HepG2 (cell line): ENCODE measurements around the gene IHH. TPM values are rescaled to one million over a fixed set of nuclear protein-coding genes. Genes with fewer than 3 reads are reported as not detected.

Experiments used
- FOXO1 ChIP-seq: sonication (generic); formaldehyde crosslinking; IDR thresholded peaks from 2 replicates; pipeline ENCODE4 v1.4.0; 2020; ENCODE audit warnings: missing genetic modification reagents
- HNF1B ChIP-seq: sonication (generic); formaldehyde crosslinking; IDR thresholded peaks from 2 replicates; pipeline ENCODE4 v1.5.1; 2020; ENCODE audit warnings: mild to moderate bottlenecking, moderate library complexity, missing genetic modification reagents
- MTA1 ChIP-seq: sonication (generic); formaldehyde crosslinking; IDR thresholded peaks from 2 replicates; pipeline ENCODE4 v1.4.0; 2020; ENCODE audit warnings: missing genetic modification reagents, mild to moderate bottlenecking, borderline replicate concordance
- NR2C2 ChIP-seq: sonication (generic); formaldehyde crosslinking; IDR thresholded peaks from 2 replicates; pipeline ENCODE4 v1.4.0; 2020; ENCODE audit warnings: missing genetic modification reagents, mild to moderate bottlenecking, moderate library complexity, borderline replicate concordance
- RARA ChIP-seq: IDR thresholded peaks from 2 replicates; pipeline ENCODE4 v1.6.1; 2016; ENCODE audit warnings: missing genetic modification reagents, missing compliant biosample characterization
- RXRA ChIP-seq: sonication (generic); formaldehyde crosslinking; IDR thresholded peaks from 2 replicates; pipeline ENCODE4 v1.5.1; 2020; ENCODE audit warnings: missing genetic modification reagents
- SALL1 ChIP-seq: sonication (generic); formaldehyde crosslinking; IDR thresholded peaks from 2 replicates; pipeline ENCODE4 v1.8.0; 2022; ENCODE audit warnings: mild to moderate bottlenecking, missing genetic modification reagents
- SAP130 ChIP-seq: IDR thresholded peaks from 2 replicates; pipeline ENCODE4 v1.6.1; 2016; ENCODE audit warnings: low read depth
- SOX6 ChIP-seq, 2 experiments: fragments of 450-650 bp in 1 of 2; sonication (generic) in 1 of 2; formaldehyde crosslinking in 1 of 2; IDR thresholded peaks; 2 replicates each; pipeline versions ENCODE4 v1.4.0 to v1.6.1; 2017 to 2020; ENCODE audit warnings: antibody characterized with exemption in 1 of 2, mild to moderate bottlenecking in 1 of 2, missing genetic modification reagents in 1 of 2
- SP5 ChIP-seq: IDR thresholded peaks from 2 replicates; pipeline ENCODE4 v1.6.1; 2016; ENCODE audit warnings: low read depth, borderline replicate concordance
- ZBED4 ChIP-seq: sonication (generic); formaldehyde crosslinking; IDR thresholded peaks from 2 replicates; pipeline ENCODE4 v1.4.0; 2020; ENCODE audit warnings: missing genetic modification reagents, borderline replicate concordance
- ZEB1 ChIP-seq: IDR thresholded peaks from 2 replicates; pipeline ENCODE4 v1.6.1; 2012; ENCODE audit warnings: mild to moderate bottlenecking, low read depth, inconsistent platforms; ENCODE audit not compliant: insufficient replicate concordance
- ZFP36L1 ChIP-seq: sonication (generic); formaldehyde crosslinking; IDR thresholded peaks from 2 replicates; pipeline ENCODE4 v1.8.0; 2022; ENCODE audit warnings: mild to moderate bottlenecking, missing genetic modification reagents, moderate library complexity
- ZMYM4 ChIP-seq: sonication (generic); formaldehyde crosslinking; IDR thresholded peaks from 2 replicates; pipeline ENCODE4 v1.8.1; 2023; ENCODE audit warnings: mild to moderate bottlenecking, missing genetic modification reagents
- ZNF501 ChIP-seq: sonication (generic); formaldehyde crosslinking; IDR thresholded peaks from 2 replicates; pipeline ENCODE4 v1.5.1; 2020; ENCODE audit warnings: mild to moderate bottlenecking, moderate library complexity, missing genetic modification reagents
- ZNF609 ChIP-seq: sonication (generic); formaldehyde crosslinking; IDR thresholded peaks from 2 replicates; pipeline ENCODE4 v1.4.0; 2020; ENCODE audit warnings: mild to moderate bottlenecking, missing genetic modification reagents, borderline replicate concordance
- ZNF644 ChIP-seq: IDR thresholded peaks from 2 replicates; pipeline ENCODE4 v1.6.1; 2016; ENCODE audit warnings: low read depth
- ZNF839 ChIP-seq: sonication (generic); formaldehyde crosslinking; IDR thresholded peaks from 2 replicates; pipeline ENCODE4 v1.4.0; 2020; ENCODE audit warnings: missing genetic modification reagents, mild to moderate bottlenecking, borderline replicate concordance
- ZSCAN29 ChIP-seq: sonication (generic); formaldehyde crosslinking; conservative IDR thresholded peaks from 2 replicates; pipeline ENCODE4 v1.4.0; 2020; ENCODE audit warnings: mild to moderate bottlenecking, missing genetic modification reagents
- ZSCAN31 ChIP-seq: sonication (generic); formaldehyde crosslinking; IDR thresholded peaks from 2 replicates; pipeline ENCODE4 v1.5.0; 2020; ENCODE audit warnings: low read depth, mild to moderate bottlenecking, missing genetic modification reagents
- polyA plus RNA-seq, 8 experiments: library from polyadenylated mRNA; depleted of rRNA in 3 of 8; stranded (reverse) in 7 of 8; unstranded in 1 of 8; fragments of >200 nt; fragmentation: Illumina TruSeq in 4 of 8; extraction: Trizol in 4 of 8; gene quantifications; 2 replicates each; pipeline versions ENCODE4 v1.2.1 to v1.2.3, GENCODE V29; 2011 to 2016; ENCODE audit warnings: low read depth in 4 of 8, missing spikeins in 1 of 8, mixed read lengths in 1 of 8; ENCODE audit not compliant: insufficient read depth in 1 of 8
- total RNA-seq, 5 experiments: library from RNA; depleted of rRNA; stranded (reverse); fragments of >200 nt; fragmentation: Illumina TruSeq; extraction: Trizol; gene quantifications; 2 replicates each; pipeline ENCODE4 v1.2.3, GENCODE V29; 2016; ENCODE audit warnings: low read depth in 1 of 5

The IHH gene
- total and polyA plus RNA-seq, 2 of the 13 experiments (the other 11 are each of a cell fraction or from before 2014, with no cell fraction given), result 0.42 TPM; not detected in 1

GRCh38 chr2:219081096-219081495 is 20.4 kb upstream of the IHH start (continued):
- peak; percentile 45; the same call in 1 of the 2 replicates for TF ChIP-seq ZBED4 (CRISPR knock-in tag)
- TF ChIP-seq ZFP36L1 (CRISPR knock-in tag), result peak; percentile 41; the same call in 1 of the 2 replicates
- TF ChIP-seq ZEB1, result peak; percentile 98
- TF ChIP-seq SALL1, result peak; percentile 54
- peak; percentile 58 for TF ChIP-seq HNF1B (CRISPR knock-in tag)
- peak; percentile 37; the same call in 1 of the 2 replicates for TF ChIP-seq MTA1
- TF ChIP-seq ZMYM4 (CRISPR knock-in tag), result peak; percentile 48; the same call in 1 of the 2 replicates
- 0 out of 2 replicates have a peak, but pooled peaks have one; percentile 26 for TF ChIP-seq ZNF501 (CRISPR knock-in tag)
- TF ChIP-seq ZNF839 (CRISPR knock-in tag), result peak; percentile 65; the same call in 1 of the 2 replicates
- TF ChIP-seq SOX6 (IDR thresholded peaks at IDR 0.05), result no peak
- peak; percentile 97 for TF ChIP-seq SOX6 (CRISPR knock-in tag; IDR thresholded peaks at IDR 0.05)
- TF ChIP-seq NR2C2 (CRISPR knock-in tag), result peak; percentile 23; the same call in 1 of the 2 replicates
- TF ChIP-seq SP5 (CRISPR knock-in tag), result 0 out of 2 replicates have a peak, but pooled peaks have one; percentile 61
- TF ChIP-seq ZSCAN31 (CRISPR knock-in tag), result peak; percentile 66; the same call in 1 of the 2 replicates
- TF ChIP-seq ZNF644 (CRISPR knock-in tag), result 0 out of 2 replicates have a peak, but pooled peaks have one; percentile 58
- peak; percentile 63 for TF ChIP-seq SAP130 (CRISPR knock-in tag)
- TF ChIP-seq FOXO1 (CRISPR knock-in tag), result peak; percentile 55
- TF ChIP-seq ZNF609 (CRISPR knock-in tag), result peak; percentile 80
- TF ChIP-seq RARA (CRISPR knock-in tag), result peak; percentile 57
- peak; percentile 68; the same call in 1 of the 2 replicates for TF ChIP-seq RXRA (CRISPR knock-in tag)
- 0 out of 2 replicates have a peak, but pooled peaks have one; percentile 52 for TF ChIP-seq ZSCAN29 (CRISPR knock-in tag)
